Fibroblast of pulmonary artery (primary cell): ENCODE results near the gene CHRM3.

ENCODE experiments used
- DNase-seq: peaks from one replicate; pipeline ENCODE4 v3.0.0-alpha.2; 2010; ENCODE audit warnings: low read depth
- H3K4me3 ChIP-seq: replicated peaks from 2 replicates; pipeline ENCODE4 v1.5.1; 2011; ENCODE audit warnings: low read depth, mild to moderate bottlenecking, control low read depth, low read length, moderate library complexity
- CTCF ChIP-seq: IDR thresholded peaks from 2 replicates; pipeline ENCODE4 v1.5.1; 2011; ENCODE audit warnings: mild to moderate bottlenecking, control low read depth, low read length, inconsistent platforms; ENCODE audit errors: missing control alignments

Gene CHRM3

GRCh38 chr1:239382666-239383065 is 3.7 kb upstream of the CHRM3 start:
- H3K4me3 ChIP-seq, result no peak overlapping the region
- no peak for DNase-seq
- no peak for TF ChIP-seq CTCF

- TF ChIP-seq CTCF, result no peak
- no peak overlapping the region for H3K4me3 ChIP-seq
- DNase-seq, result no peak
Measured at GRCh38 chr1:239383714-239384113, 2.7 kb upstream of the CHRM3 start.

DNA sequence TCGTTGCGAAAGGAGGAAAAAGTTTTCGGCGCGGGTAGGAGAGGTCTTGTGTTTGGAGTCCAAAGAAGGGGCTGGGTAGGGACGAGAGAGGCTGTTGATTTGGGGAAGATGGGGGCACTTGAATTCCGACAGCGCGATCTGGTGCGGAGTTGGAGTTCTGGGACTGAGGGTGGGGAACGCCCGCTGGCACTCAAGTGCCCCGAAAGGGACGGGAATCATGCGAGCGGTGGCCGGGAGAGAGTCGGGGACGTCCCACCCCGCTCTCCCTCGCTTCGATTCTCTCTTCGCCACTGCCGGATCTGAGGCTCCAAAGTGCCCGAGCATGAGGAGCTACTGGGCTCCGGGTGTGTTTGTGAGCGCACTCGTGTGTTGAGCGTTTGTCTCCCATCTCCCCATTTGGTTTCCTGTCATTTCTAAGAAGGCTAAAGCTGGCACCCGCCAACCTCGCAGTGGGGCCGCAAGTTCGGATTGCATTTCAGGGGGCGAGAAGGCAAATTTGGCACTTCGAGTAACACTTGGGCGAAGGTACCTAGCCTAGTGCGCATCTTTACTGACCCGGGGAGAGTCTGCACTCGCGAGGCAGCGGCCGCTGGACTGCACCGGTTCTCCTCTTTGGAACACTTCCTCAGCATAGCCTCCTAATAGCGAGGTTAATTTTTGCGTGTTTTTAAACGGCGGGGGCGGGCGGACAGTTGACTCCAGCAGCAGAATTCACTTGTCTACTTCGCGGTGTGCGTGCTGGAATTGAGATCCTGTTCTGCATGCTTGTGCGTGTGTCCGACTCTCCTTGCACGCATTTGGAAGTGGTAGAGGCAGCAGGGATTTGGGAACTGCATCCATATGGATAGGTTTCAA is 1.2 kb downstream of the CHRM3 start:
- DNase-seq, result no peak
- no peak overlapping the region for H3K4me3 ChIP-seq
- no peak for TF ChIP-seq CTCF

DNA sequence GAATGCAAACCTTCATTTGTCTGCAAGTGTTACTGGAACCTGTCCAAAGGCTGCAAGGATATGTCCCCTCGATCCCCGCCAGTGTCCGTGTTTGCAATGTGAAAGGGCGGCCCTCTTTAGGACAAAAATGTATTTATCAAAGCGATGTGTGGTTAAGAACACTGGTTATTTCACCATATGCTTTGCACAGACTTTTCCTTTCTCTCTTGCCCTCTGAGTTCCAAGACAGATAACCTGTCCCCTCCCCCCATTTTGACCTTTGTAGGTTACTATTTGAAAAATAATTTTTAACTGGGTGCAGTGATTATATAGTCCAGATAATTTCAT is 1.8 kb downstream of the CHRM3 start:
- no peak for DNase-seq
- no peak overlapping the region for H3K4me3 ChIP-seq
- no peak for TF ChIP-seq CTCF

- TF ChIP-seq CTCF, result no peak
- no peak overlapping the region for H3K4me3 ChIP-seq
- no peak for DNase-seq
Measured at GRCh38 chr1:239388578-239388977, 2.2 kb downstream of the CHRM3 start.

GRCh38 chr1:239389703-239390102 is 3.3 kb downstream of the CHRM3 start:
- no peak for TF ChIP-seq CTCF
- H3K4me3 ChIP-seq, result no peak overlapping the region

GRCh38 chr1:239392271-239392670 is 5.9 kb downstream of the CHRM3 start:
- no peak for TF ChIP-seq CTCF
- no peak for DNase-seq
- H3K4me3 ChIP-seq, result no peak overlapping the region

More at GRCh38 chr1:239389703-239390102, 3.3 kb downstream of the CHRM3 start:
- DNase-seq, result no peak
